ENCODE results near the gene BAHD1.
A peak's percentile ranks its signal among the peaks of the same experiment; 100 is the strongest.

Gene BAHD1

GRCh38 chr15:40424483-40425115, 16.2 kb upstream of the BAHD1 start:
- DNase-seq: no peak

- no peak for DNase-seq
Measured at GRCh38 chr15:40425681-40426080, 15.1 kb upstream of the BAHD1 start.

GRCh38 chr15:40427188-40427587, 13.6 kb upstream of the BAHD1 start:
- no peak for DNase-seq

- no peak for DNase-seq
Measured at GRCh38 chr15:40428185-40428584, 12.6 kb upstream of the BAHD1 start.

- peak; percentile 46 to 85 for DNase-seq
Measured at GRCh38 chr15:40429068-40429710, 11.6 kb upstream of the BAHD1 start.

GRCh38 chr15:40430271-40430805, 10.4 kb upstream of the BAHD1 start:
- DNase-seq: peak in 1 of 2 experiments; percentile 32

GRCh38 chr15:40435023-40435709, 5.6 kb upstream of the BAHD1 start:
- DNase-seq: no peak

GRCh38 chr15:40435710-40436089, 5.1 kb upstream of the BAHD1 start:
- no peak for DNase-seq

- DNase-seq: peak in 1 of 2 experiments; percentile 51
Measured at GRCh38 chr15:40436116-40436891, 4.4 kb upstream of the BAHD1 start.

- DNase-seq: peak in 1 of 2 experiments; percentile 46
Measured at GRCh38 chr15:40436892-40437751, 3.6 kb upstream of the BAHD1 start.

- no peak for DNase-seq
Measured at GRCh38 chr15:40437752-40438687, 2.7 kb upstream of the BAHD1 start.

- peak in 1 of 2 experiments; percentile 26 for DNase-seq
Measured at GRCh38 chr15:40438712-40439111, 2.0 kb upstream of the BAHD1 start.

- peak in 1 of 2 experiments; percentile 62 for DNase-seq
Measured at GRCh38 chr15:40439461-40439959, 1.2 kb upstream of the BAHD1 start.

GRCh38 chr15:40439960-40440742, 602 bp upstream of the BAHD1 start:
- DNase-seq: peak; percentile 44 to 69

- DNase-seq: peak in 1 of 2 experiments; percentile 67
Measured at GRCh38 chr15:40441565-40442531, 1.1 kb downstream of the BAHD1 start.

- no peak for DNase-seq
Measured at GRCh38 chr15:40443255-40443654, 2.5 kb downstream of the BAHD1 start.

- DNase-seq: no peak
Measured at GRCh38 chr15:40443846-40444245, 3.1 kb downstream of the BAHD1 start.

GRCh38 chr15:40444736-40445135, 4.0 kb downstream of the BAHD1 start:
- no peak for DNase-seq
